HG03139 (cell line): ENCODE measurements around the gene TBC1D24.
"Not testable (repeated sequence)": the region's sequence is repeated elsewhere in the genome, so short reads cannot be mapped to it uniquely, and the experiment has no call there.

Experiments used
- ATAC-seq: cut with Tn5 transposase; IDR thresholded peaks from one replicate; pipeline ENCODE4 v1.9.1; 2021; ENCODE audit not compliant: unreplicated experiment

Gene TBC1D24

DNA sequence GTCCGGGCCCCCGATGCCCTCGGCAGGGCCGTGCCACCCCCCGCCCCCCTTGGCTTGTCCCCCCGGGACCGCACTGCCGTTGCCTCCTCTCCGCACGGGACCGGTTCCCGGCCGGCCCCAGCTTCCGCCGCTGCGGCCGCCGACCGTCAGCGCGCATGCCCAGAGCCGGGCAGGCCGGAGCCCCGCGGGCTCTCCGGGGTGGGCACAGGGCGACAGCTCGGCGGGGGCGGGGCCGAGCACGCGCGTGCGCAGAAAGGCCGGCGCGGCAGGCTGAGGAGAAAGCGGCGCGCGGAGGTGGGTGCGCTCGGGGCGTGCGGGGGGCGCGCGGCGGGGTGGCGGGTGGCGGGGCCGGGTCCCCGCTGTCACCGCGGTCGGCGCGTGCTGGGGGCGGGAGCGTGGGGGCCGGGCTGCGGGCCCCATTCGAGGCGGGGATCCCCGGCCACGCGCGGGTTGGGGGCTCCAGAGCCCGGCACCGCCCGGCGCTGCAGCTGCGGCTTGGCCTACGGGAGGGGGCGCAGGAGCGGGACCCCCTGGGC lies at the start of gene TBC1D24:
TSS of gene TBC1D24 (plus strand) at position 251 of the 536 bp plus-strand sequence. CDS start 21,022 bp downstream, outside the sequence.
- ATAC-seq, result no peak

GRCh38 chr16:2425825-2426430 lies 49.0 kb upstream of the TBC1D24 start:
- ATAC-seq, result no peak

DNA sequence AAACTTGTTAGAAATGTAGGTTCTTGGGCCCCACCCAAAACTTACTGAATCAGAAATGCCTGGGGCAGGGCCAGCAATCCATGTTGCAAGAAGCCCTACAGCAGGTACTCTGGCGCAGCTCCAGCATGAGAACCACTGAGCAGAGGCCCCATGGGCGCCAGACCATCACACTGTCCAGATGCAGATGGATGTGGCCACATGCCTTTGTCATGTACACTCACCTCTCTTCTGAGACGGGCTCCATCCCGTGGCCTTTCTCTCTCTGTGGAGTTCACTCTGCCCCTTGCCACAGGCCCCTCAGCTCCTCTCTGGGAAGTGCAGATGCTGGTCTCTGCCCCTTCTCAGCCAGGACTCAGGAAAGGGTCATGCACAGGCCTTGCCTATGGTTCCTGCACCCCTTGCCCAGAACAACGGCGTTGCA lies 48.0 kb upstream of the TBC1D24 start:
- no peak for ATAC-seq

DNA sequence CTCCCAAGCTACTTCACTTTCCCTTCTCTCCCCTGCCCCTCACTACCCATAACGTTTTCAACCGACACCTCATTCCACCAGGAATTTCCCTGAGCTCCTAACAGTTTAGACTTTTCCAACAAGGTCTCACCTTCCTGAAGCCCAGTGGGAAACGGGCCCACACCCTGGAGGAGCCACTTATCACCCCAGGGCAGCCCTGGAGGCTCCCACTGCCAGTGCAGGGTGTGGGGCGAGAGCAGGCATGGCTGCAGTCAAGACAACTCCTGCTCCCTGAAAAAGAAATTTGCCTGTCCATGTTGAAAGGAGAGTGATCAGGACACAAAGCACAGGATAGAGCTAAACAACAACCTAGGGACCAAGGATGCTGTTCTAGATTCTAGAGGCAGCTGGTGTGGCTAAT lies 47.4 kb upstream of the TBC1D24 start:
- no peak for ATAC-seq

- no peak for ATAC-seq
Measured at GRCh38 chr16:2428051-2428783, 46.7 kb upstream of the TBC1D24 start.

DNA sequence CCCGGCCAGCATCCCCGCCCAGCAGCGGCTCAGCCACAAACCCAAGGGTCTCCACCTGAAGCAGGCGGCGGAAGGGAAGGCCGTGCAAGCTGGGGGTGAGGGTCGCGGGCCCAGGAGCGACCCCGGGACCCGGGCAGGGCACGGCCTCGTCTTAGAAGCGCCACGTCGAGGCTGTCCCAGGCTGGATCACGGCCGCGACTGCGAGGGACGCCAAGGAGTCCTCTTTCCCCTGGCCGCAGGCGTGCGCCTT lies 46.2 kb upstream of the TBC1D24 start:
- no peak for ATAC-seq

DNA sequence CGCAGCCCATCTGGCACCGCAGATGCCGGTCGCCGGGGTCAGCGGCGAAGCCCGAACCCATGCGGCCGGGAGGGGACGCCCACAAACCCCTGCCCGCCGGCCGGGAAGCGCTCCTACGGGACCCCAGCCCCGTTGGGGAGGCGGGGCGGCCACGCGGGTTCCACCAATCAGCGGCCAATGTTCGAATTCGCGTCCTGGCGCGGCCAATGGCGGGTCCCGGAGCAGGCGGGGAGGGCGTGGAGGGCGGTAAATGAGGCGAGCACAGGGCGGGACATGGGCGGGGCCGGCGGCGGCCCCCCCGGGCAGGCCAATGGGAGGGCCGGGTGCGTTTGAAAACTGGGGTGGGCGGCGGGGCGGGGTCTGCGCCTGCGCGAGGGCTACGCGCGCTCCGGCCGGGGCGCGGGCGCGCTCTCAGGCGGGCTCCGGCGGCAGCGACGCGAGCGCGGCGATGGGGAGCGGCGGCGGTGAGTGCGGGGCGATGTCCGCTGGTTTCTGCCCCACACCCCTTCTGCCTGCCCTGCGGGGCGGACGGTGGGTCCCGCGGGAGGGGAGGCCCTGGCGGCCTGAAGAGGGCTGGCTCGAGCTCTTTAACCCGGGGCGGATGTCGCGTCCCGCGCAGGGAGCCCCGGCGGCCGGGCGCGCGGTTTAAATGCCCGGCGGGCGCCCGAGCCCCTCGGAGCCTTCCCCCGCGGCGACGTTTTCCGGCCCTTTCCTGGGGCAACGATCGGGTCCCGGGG lies 45.7 kb upstream of the TBC1D24 start, which contains the start of gene CCNF:
TSS of gene CCNF (plus strand) at position 414 of the 737 bp plus-strand sequence. CDS start at position 449, 35 bp downstream.
- peak; percentile 81 for ATAC-seq

DNA sequence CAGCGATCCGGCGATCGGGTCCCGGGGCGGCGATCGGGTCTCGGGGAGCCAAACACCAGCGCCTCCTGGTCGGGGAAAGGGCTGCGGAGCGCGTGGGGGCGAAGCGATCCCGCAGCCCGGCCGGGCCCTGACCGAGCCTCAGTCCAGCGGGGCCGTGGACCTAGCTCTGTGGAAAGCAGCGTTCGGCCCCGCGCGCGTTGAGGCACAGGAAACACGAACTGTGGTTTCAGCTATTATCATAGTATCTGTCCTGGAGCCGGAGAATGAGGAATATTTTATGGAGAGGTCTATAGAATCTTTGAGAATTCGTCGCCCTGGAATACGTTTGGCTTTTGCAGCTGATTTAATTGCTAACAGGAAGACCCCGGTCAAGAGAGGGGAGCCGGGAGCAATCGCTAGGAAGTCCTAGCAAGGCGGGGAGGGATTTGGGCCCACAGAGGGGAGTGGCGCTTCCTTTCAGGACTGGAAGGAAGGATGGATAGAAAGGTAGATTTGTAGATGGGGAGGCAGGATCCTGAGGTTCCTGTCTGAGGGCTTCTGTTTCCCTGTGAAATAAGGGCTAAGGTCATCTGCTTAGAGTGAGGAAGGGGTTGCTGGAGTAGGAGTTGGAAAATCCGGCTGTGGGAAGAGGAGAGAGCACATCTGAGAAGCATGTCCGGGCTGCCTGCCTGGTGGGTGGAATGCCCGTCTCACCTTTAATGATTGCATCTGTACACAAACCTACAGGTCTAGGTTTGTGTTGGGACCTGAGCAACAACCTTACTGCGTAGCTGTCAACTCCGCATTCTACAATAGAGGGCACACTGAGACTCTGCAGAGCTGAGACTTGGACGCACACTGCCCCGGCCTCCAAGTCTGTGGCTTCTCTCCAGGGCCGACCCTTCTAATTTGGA lies 44.9 kb upstream of the TBC1D24 start:
- ATAC-seq, result no peak

DNA sequence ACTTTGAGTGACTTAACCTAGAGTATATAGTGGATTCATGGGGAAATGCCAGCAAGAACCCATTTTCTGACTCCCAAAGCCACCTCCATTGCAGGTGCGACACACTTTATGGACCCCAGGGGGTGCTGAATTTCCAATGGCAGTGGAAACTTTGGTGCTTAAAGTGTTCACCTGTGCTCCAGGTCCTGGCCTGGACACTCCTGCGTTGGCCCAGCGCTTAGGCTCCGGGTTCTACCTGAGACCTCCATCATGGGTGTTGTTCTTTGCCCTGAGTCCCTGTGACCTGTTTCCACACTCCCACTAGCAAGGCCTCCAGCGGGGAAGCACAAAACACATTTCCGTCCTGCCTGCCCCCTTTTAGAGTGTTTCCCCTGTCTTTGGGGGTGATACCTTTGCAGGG lies 42.6 kb upstream of the TBC1D24 start:
- no peak for ATAC-seq

- no peak for ATAC-seq
Measured at GRCh38 chr16:2432801-2433505, 42.0 kb upstream of the TBC1D24 start.

DNA sequence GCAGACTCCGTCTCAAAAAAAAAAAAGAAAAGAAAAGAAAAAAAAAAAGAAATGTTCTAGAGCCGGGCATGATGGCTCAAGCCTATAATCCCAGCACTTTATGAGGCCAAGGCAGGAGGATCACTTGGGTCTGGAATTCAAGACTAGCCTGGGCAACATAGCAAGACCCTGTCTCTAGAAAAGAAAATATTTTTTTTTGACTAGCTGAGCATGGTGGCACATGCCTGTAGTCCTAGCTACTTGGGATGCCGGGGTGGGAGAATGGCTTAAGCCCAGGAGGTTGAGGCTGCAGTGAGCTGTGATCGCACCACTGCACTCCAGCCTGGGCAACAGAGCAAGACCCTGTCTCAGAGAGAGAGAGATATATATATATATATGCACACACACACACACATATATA lies 39.7 kb upstream of the TBC1D24 start:
- ATAC-seq, result not testable (repeated sequence)

- no peak for ATAC-seq
Measured at GRCh38 chr16:2436110-2436509, 38.8 kb upstream of the TBC1D24 start.

DNA sequence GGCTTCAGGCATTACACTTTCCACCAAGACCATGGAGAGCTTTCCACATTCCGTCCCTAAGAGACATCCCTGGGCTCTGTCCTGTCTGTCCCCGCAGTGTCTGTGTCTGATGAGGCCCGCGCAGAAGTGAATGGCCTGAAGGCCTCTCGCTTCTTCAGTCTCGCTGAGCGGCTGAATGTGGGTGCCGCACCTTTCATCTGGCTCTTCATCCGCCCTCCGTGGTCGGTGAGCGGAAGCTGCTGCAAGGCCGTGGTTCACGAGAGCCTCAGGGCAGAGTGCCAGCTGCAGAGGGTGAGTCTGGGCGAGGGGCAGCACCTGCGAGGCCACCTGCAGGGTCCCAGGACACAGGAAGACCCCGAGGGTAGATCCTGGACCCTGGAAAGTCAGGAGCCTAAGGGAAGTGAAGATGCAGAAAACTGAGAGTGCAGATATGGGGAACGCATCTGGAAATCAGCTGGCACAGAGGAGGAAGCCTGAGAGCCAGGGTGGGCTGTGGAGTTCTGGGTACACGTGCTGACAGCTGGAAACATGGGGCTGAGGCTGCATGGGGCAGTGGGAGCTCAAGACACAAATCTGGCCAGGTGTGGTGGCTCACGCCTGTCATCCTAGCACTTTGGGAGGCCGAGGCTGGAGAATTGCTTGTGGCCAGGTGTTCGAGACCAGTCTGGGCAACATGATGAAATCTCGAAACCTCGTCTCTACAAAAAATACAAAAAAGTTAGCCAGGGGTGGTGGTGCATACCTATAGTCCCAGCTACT lies 37.7 kb upstream of the TBC1D24 start:
- no peak for ATAC-seq

DNA sequence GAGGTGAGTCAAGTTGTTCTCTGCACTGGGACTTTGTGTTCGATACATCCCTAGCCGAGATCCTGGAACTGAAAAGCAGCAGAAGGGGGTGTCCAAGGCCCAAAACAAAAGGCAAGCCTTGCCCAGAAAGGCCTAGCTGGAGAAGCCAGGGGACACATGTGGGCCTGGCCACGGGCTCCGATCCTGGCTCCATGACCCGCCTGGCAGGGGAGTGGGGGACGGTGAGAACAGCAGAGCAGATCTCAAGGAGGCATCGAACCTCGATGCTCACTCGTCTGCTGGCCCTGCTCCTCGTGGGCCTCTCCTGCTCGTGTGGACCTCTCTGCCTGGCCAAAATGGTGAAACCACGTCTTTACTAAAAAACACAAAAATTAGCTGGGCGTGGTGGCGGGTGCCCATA lies 36.8 kb upstream of the TBC1D24 start:
- no peak for ATAC-seq

DNA sequence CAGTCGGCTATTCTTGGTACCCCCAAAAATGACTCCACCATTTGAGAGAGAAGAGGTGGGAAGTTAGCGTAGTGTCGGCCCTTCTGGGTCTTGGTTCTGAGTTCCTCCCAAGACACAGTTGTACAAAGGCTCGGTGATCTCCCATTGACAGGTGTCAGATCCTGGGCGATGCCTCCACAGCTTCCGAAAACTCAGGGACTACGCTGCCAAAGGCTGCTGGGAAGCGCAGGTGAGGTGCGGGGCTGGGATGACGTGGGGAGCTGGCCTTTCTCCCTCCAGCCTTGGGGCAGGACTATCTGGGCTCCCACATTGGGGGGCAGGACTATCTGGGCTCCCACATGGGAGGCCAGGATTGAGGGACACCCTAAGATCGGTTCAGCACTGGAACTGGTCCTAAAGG lies 35.3 kb upstream of the TBC1D24 start:
- no peak for ATAC-seq

DNA sequence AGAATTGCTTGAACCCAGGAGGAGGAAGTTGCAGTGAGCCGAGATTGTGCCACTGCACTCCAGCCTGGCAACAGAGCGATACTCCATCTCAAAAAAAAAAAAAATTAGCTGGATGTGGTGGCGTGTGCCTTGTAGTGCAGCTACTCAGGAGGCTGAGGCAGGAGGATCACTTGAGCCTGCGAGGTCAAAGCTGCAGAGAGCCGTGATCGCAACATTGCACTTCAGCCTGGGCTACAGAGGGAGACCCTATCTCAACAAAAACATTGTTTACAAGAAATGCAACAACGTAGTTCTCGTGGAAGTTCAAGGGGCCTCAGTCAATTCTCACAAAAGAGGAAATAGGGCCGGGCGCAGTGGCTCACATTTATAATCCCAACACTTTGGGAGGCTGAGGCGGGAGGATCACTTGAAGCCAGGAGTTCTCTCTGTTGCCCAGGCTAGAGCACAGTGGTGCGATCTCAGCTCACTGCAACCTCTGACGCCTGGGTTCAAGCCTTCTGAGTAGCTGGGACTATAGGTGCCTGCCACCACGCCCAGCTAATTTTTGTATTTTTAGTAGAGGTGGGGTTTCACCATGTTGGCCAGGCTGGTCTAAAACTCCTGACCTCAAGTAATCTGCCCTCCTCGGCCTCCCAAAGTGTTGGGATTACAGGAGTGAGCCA lies 33.7 kb upstream of the TBC1D24 start:
- ATAC-seq, result not testable (repeated sequence)

- ATAC-seq, result no peak
Measured at GRCh38 chr16:2443555-2443954, 31.4 kb upstream of the TBC1D24 start.

- no peak for ATAC-seq
Measured at GRCh38 chr16:2447920-2448583, 26.9 kb upstream of the TBC1D24 start.
